IPS DF 4.7 (cell line): ENCODE measurements around the gene MLXIPL.
"Not testable (repeated sequence)": the region's sequence is repeated elsewhere in the genome, so short reads cannot be mapped to it uniquely, and the experiment has no call there.

Source experiments
- DNase-seq: peaks from one replicate; pipeline ENCODE4 v3.0.0-alpha.2; 2013; ENCODE audit warnings: low spot score; ENCODE audit errors: extremely low read depth

The MLXIPL gene

DNA sequence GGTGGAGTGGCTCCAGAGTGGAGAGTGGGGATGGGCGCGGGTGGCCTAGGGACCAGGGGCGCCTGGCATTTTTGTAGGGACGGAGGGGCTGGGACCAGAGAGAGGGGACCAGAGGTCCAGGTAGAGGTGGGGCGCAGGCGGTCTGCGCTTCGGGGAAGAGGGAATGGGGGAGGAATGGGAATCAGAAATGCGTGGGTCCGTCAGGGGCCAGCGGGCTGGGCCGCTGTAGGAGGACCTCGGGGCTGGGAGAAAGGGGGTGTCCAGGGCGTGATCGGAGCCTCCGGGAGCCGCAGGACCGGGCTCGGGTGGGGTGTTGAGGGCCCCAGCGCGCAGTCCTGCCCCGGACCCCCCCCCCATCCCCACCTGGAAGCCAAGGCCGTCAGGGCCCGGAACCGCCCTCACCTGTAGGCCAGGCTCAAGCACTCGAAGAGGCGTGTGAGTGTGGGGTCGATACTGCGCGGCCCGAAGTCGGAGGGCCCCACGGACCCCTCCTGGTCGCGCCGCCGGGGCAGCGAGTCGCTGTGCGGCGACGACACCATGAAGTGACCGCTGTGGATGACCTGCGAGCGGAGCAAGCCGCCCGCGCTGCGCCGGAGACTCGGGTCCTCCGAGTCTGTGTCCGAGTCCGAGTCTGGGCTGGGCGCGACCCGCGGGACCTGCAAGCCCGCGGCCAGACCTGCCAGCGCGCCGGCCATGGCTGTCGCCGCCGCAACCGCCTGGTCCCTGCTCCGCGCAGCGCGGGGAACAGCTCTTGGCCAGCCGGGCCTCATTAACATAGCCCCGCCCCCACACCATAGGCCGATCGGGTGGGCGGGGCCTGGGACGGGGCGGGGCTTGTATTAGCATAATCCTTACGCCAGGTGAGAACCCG lies at the start of gene MLXIPL:
Gene MLXIPL, minus strand, starts transcription at position 725 of the 871 bp plus-strand sequence. Its CDS starts 30 bp downstream, at position 695.
- no peak for DNase-seq

DNA sequence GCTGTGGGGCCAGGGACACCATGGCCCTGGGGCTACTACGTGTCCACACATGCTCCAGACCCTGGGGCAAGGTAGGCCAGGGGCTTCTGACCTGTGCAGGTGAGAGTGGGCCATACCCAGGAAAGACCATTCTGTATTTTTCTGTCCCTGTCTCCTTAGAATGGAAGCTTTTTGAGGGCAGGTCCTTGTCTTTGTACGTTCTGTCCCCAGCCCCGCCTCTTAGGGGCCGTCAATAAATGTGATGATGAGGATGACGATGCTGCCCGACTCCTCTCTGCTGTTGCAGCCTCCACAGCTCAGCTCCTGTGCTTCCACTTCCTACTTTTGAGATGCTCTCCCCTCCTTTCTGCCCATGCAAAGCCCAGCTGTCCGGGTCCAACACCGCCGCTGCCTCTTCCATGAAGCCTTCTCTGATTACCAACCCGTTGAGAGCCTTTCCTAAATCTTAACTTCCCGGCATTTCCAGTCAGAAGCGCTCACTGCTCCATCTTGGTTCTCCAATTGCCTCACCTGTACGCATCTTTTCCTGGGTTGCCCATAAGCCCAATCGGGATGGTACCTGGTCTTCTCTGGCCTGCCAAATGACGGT lies 47.6 kb upstream of the MLXIPL start:
- no peak for DNase-seq

- no peak for DNase-seq
Observed at GRCh38 chr7:73671322-73671661, 47.0 kb upstream of the MLXIPL start.

DNA sequence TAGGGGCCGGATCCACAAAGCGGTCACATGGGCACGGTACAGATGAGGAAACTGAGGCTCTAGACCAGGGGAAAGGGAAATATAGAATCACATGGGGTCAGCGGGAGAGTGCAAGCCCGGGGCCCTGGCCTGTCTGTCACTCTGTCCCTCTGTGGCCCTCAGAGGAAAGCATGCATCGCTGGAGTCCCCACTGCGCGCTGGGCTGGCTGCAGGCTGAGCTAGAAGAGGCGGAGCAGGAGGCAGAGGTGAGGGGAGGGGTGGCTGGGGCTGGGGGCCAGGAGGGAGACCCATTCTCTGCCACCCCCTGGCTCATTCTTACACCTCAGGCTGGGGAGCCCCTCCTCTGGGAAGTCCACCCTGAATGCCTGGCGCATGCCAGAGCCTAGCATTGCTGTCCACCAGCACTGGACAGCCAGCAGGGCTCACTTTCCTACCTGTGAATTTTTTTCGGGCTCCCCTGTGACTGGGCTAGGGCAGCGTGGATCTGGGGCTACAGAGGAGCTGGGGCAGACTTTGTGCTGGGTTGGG lies 45.6 kb upstream of the MLXIPL start:
- no peak for DNase-seq

DNA sequence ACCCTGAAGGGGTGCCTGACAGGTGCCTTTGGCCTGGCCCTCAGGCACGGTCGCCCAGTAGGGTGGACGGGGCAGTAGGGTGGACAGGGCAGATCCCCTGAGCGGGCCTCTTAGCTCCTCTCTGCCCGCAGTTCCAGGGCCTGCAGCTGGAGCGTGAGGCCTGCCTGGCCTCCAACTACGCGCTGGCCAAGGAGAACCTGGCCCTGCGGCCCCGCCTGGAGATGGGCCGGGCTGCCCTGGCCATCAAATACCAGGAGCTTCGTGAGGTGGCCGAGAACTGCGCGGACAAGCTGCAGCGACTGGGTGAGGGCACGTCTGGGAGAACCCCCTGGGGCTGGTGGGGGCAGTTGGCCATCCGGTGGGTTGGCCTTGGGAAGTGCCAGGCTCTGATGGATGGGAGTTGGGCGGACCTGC lies 45.0 kb upstream of the MLXIPL start:
- no peak for DNase-seq

GRCh38 chr7:73668886-73669230 lies 44.5 kb upstream of the MLXIPL start:
- DNase-seq = no peak

GRCh38 chr7:73668103-73668885 lies 44.0 kb upstream of the MLXIPL start:
- no peak for DNase-seq

DNA sequence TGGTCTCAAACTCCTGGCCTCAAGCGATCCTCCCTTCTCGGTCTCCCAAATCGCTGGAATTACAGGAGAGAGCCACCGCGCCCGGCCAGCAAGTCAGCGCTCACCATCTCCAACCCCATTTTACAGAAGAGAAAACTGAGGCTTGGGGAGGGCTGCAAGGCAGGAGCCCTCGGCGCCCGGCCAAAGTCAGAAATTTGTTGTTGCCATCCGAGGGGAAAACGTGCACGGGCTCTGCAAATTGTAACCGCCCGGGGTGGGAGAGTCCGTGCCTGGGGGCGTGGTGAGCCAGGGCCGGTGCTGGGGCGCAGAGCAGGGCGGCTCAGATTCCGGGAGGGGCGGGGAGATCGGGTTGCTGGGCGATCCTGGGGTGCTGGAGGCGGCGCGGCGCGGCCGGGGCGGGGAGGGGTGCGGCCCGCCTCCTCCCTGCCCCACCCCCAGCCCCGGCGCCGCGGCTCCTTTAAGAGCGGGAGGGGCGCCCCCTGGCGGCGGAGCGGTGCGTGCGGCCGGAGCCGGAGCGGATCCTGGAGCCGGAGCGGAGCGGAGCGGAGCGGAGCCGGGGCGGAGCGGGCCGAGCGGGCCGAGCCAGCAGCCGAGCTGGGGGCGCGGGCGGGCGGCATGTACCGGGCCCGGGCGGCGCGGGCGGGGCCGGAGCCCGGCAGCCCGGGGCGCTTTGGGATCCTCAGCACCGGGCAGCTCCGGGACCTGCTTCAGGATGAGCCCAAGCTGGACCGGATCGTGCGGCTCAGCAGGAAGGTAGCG lies 43.2 kb upstream of the MLXIPL start, which contains the start of gene VPS37D:
Gene VPS37D, plus strand, starts transcription at position 488 of the 759 bp plus-strand sequence. Its CDS starts 128 bp downstream, at position 616.
- no peak for DNase-seq

GRCh38 chr7:73663033-73663432 lies 38.7 kb upstream of the MLXIPL start:
- DNase-seq = no peak

DNA sequence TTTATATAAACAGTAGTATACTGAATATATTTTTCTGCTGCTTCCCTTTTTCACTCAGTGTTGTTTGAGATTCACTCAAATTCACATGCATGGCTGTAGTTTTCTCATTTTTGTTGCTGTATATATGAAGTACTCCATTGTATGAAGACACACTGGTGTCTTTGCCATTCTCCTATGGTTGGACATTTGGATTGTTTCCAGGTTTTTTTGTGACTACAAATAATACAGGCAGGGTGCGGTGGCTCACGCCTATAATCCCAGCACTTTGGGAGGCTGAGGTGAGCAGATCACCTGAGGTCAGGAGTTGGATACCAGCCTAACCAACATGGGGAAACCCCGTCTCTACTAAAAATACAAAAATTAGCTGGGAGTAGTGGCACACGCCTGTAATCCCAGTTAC lies 36.3 kb upstream of the MLXIPL start:
- not testable (repeated sequence) for DNase-seq

GRCh38 chr7:73659983-73660382 lies 35.7 kb upstream of the MLXIPL start:
- no peak for DNase-seq

DNA sequence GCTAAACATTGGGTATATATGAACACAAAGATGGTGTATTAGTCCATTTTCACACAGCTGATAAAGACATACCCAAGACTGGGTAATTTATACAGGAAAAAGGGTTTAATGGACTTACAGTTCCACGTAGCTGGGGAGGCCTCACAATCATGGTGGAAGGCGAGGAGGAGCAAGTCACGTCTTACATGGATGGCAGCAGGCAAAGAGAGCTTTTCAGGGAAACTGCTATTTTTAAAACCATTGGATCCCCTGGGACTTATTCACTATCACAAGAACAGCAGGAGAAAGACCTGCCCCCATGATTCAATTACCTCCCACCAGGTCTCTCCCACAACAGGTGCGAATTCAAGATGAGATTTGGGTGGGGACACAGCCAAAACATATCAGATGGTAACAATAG lies 31.0 kb upstream of the MLXIPL start:
- not testable (repeated sequence) for DNase-seq

DNA sequence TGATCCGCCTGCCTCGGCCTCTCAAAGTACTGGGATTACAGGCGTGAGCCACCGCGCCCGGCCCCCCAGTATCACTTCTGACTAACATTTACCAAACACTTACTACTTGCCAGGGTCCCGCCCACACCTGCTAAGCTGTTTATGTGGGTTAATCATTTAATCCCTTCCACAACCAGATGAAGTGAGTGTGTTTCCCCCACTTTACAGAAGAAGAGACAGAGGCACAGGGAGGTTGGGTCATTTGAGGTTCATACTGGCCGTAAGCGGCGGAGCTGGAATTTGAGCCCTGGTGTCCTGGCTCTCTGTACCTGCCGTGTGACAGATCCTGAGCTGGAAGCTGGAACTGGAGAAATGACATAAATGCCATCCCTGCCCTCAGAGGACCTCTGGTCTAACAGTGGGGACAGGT lies 28.2 kb upstream of the MLXIPL start:
- no peak for DNase-seq

DNA sequence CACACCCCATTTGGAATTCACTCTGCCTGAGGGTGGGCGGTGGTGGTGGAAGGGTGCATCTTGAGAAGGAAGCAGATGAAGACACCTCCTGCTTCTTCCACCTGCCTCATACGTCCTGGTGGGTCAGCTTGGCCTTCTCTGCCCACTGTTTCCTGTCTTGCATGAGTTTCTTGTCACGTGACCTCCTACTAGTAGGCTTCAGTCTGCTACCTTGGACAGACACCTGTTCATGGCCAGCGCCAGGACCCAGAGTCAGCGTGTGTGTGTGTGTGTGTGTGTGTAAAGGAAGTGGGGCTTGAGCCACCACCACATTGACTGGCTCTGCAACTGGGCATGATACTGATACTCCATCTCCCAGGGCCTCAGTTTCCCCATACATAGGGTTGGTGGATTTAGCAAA lies 26.2 kb upstream of the MLXIPL start:
- DNase-seq = no peak

- no peak for DNase-seq
Observed at GRCh38 chr7:73649576-73649975, 25.3 kb upstream of the MLXIPL start.

DNA sequence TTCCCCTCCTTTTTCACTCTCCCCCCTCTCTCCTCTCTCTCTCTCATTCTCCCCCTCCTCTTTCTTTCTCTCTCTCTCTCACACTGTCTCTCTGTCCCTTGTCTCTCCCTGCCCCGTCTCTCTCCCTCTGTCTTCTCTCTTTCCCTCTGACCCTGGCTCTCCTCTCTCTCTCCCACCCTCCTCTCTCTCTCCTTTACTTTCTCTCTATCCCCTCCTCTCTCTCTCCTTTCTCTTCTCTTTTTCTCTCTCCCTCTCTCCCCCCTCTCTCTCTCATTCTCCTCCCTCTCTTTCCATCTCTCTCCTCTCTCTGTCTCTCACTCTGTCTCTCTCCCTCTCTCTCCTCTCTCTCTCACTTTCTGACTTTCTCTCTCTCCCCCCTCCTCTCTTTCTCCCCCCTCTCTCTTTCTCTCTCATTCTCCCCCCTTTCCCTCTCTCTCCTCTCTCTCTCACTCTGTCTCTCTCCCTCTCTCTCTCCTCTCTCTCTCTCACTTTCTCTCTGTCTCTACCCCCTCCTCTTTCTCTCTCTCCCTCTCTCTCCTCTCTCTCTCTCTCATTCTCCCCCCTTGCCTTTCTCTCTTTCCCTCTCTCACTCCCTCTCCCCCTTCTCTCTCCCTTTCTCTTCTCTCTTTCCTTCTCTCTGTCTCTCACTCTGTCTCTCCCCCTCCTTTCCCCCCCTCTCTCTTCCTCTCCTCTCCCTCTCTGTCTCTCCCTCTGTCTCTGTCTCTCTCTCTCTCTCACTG lies 24.4 kb upstream of the MLXIPL start:
- no peak for DNase-seq

- no peak for DNase-seq
Observed at GRCh38 chr7:73647725-73648592, 23.6 kb upstream of the MLXIPL start.

DNA sequence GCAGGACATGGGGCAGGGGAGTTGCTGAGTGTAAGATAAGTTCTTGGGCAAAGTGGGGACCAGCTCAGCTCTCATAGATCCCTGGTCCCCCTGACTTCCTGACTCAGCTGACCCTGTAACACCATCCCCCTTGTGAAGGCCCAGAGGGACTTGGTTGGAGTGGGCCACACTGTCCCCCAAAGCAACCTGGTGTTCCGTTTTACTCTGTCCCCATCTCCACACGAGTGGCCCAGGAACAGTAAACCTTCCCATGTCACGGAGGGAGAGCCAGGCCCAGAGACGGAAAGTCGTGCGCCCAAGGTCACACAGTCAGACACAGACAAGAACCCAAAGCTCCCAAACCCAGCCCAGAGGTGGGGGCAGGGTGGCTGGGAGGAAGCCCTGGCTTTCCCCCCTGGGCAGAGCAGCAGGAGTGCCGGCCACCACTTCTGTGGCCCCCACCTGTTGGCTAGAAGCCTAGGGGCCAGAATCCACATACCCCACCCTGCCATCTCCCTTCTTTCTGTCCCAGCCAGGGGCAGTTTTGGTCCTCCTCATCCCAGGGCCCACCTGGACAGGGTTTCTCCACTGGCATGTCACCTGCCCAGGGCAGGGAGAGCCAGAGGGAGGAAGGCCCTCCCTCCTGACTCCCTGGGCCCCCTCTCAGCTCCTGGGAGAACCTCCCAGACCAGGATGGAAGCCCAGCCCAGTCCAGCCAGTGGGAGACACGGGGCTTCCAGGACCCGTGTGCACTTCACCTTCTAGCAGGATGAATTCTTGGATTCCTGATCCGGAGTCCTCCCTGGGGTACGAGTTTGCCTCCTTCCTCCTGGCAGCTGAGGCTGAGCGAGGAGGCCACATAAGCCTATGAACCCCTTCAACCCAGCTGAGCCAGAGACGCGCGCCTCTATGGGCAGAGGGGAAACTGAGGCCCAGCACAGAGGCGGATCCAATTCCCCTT lies 22.7 kb upstream of the MLXIPL start:
- DNase-seq = no peak
